Endodermal cell (in vitro differentiated cells): Measurements from ENCODE around the gene ZSCAN5C. TPM values are rescaled to one million over a fixed set of nuclear protein-coding genes. Genes with fewer than 3 reads are reported as not detected.
A peak's percentile ranks its signal among the peaks of the same experiment; 100 is the strongest.
"Not testable (repeated sequence)": the region's sequence is repeated elsewhere in the genome, so short reads cannot be mapped to it uniquely, and the experiment has no call there.

ENCODE experiments used
- DNase-seq: peaks from one replicate; pipeline ENCODE4 v3.0.0-alpha.2; 2017
- H3K27ac ChIP-seq: 2 replicates; pipeline ENCODE4 v1.5.1; 2013; ENCODE audit warnings: mild to moderate bottlenecking, low read depth, low read length, moderate library complexity
- H3K27me3 ChIP-seq: 2 replicates; pipeline ENCODE4 v1.6.1; 2013; ENCODE audit warnings: mild to moderate bottlenecking, low read length, moderate library complexity; ENCODE audit not compliant: insufficient read depth, control insufficient read depth, poor library complexity, severe bottlenecking
- H3K36me3 ChIP-seq: 2 replicates; pipeline ENCODE4 v1.7.0; 2013; ENCODE audit warnings: mild to moderate bottlenecking, low read length, moderate library complexity; ENCODE audit not compliant: control insufficient read depth, insufficient read depth
- H3K4me1 ChIP-seq: one replicate; pipeline ENCODE4 v1.7.0; 2013; ENCODE audit warnings: low read length; ENCODE audit not compliant: control insufficient read depth, insufficient read depth
- H3K4me3 ChIP-seq: 2 replicates; pipeline ENCODE4 v1.5.1; 2013; ENCODE audit warnings: mild to moderate bottlenecking, low read length, moderate library complexity
- H3K9ac ChIP-seq: 2 replicates; pipeline ENCODE4 v1.6.1; 2013; ENCODE audit warnings: mild to moderate bottlenecking, low read length, moderate library complexity; ENCODE audit not compliant: poor library complexity, severe bottlenecking; ENCODE audit errors: extremely low read depth
- H3K9me3 ChIP-seq: 2 replicates; pipeline ENCODE4 v1.6.1; 2013; ENCODE audit warnings: mild to moderate bottlenecking, low read length, moderate library complexity; ENCODE audit not compliant: control insufficient read depth
- H3K27ac Mint-ChIP-seq: 2 replicates; pipeline ENCODE4 v1.8.0; 2020; ENCODE audit warnings: mixed read lengths
- H3K27me3 Mint-ChIP-seq: 2 replicates; pipeline ENCODE4 v1.8.0; 2021; ENCODE audit warnings: mild to moderate bottlenecking, mixed read lengths; ENCODE audit not compliant: insufficient read depth
- H3K36me3 Mint-ChIP-seq: 2 replicates; pipeline ENCODE4 v1.8.0; 2020; ENCODE audit warnings: low read depth, mixed read lengths
- H3K4me1 Mint-ChIP-seq: 2 replicates; pipeline ENCODE4 v1.8.0; 2020; ENCODE audit warnings: mixed read lengths
- H3K4me3 Mint-ChIP-seq: 2 replicates; pipeline ENCODE4 v1.8.0; 2020; ENCODE audit warnings: mild to moderate bottlenecking, moderate library complexity, mixed read lengths
- H3K9me3 Mint-ChIP-seq: 2 replicates; pipeline ENCODE4 v1.8.0; 2020; ENCODE audit warnings: mild to moderate bottlenecking, mixed read lengths
- WGBS, 2 experiments: methylation state at CpG; one replicate each; pipeline versions ENCODE4 v1.1.5 to v1.1.7; 2013; ENCODE audit warnings: missing lambda C conversion rate in 2 of 2, mixed read lengths in 1 of 2; ENCODE audit not compliant: insufficient coverage in 1 of 2, insufficient read length in 1 of 2; 5-methylcytosine and 5-hydroxymethylcytosine counted together
- total RNA-seq, 2 donors: library from RNA; stranded (reverse); fragmentation: NEBNext Ultra II Directional in 1 of 2; extraction: Animal tissue kit (Norgen Biotek cat#: 25700) in 1 of 2; gene quantifications; 2 replicates in 1 of 2; 3 replicates in 1 of 2; pipeline ENCODE4 v1.2.1, GENCODE V29; 2021
- TF ChIP-seq, protein P1 (sequence below): fragments of 200-600 bp; sonication (generic); conservative IDR thresholded peaks from 2 replicates; pipeline ENCODE4 v1.5.0; 2021; ENCODE audit warnings: antibody characterized with exemption, mild to moderate bottlenecking

Gene ZSCAN5C
- total RNA-seq, 2 donors from 2014 or later = not detected

DNA sequence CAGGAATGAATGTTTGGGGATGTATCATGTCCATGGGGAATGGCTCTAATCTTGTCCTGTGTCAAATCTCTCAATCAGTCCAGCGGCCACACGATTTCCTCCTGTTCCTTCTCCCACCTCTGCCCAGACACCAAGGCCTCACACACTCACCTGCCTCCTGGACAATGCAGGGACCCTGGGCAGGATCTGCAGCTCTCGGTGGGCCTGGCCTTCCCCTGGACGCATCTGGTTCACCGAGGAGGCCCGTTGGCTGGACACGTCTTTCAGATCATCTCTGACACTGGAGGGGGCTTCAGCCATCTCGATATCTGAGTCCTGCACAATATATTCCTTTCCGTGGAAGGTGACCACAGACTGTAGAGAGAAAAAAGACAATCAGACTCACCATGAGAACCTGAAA, 21.4 kb downstream of the ZSCAN5C start:
- peaks cover 12% of the 10 kb centered on the region for H3K27me3 Mint-ChIP-seq
- Histone ChIP-seq H3K27ac (no peak overlapping the region), H3K36me3 (no peaks in the 10 kb centered on the region), H3K9ac (no peak overlapping the region), H3K27me3 (no peaks in the 10 kb centered on the region), H3K4me3 (no peak overlapping the region), H3K9me3 (no peaks in the 10 kb centered on the region), H3K4me1 (no peaks in the 10 kb centered on the region)
- no peak for DNase-seq
- peaks cover 28% of the 10 kb centered on the region for H3K36me3 Mint-ChIP-seq
- no peak overlapping the region for H3K4me3 Mint-ChIP-seq
- H3K27ac Mint-ChIP-seq = no peak overlapping the region
- H3K4me1 Mint-ChIP-seq = no peaks in the 10 kb centered on the region
- TF ChIP-seq, protein P1, sequence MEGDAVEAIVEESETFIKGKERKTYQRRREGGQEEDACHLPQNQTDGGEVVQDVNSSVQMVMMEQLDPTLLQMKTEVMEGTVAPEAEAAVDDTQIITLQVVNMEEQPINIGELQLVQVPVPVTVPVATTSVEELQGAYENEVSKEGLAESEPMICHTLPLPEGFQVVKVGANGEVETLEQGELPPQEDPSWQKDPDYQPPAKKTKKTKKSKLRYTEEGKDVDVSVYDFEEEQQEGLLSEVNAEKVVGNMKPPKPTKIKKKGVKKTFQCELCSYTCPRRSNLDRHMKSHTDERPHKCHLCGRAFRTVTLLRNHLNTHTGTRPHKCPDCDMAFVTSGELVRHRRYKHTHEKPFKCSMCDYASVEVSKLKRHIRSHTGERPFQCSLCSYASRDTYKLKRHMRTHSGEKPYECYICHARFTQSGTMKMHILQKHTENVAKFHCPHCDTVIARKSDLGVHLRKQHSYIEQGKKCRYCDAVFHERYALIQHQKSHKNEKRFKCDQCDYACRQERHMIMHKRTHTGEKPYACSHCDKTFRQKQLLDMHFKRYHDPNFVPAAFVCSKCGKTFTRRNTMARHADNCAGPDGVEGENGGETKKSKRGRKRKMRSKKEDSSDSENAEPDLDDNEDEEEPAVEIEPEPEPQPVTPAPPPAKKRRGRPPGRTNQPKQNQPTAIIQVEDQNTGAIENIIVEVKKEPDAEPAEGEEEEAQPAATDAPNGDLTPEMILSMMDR = no peak
- H3K9me3 Mint-ChIP-seq = no peaks in the 10 kb centered on the region
- WGBS, 2 experiments = 88 to 89% methylated on average over 9 of the region's 9 CpGs

DNA sequence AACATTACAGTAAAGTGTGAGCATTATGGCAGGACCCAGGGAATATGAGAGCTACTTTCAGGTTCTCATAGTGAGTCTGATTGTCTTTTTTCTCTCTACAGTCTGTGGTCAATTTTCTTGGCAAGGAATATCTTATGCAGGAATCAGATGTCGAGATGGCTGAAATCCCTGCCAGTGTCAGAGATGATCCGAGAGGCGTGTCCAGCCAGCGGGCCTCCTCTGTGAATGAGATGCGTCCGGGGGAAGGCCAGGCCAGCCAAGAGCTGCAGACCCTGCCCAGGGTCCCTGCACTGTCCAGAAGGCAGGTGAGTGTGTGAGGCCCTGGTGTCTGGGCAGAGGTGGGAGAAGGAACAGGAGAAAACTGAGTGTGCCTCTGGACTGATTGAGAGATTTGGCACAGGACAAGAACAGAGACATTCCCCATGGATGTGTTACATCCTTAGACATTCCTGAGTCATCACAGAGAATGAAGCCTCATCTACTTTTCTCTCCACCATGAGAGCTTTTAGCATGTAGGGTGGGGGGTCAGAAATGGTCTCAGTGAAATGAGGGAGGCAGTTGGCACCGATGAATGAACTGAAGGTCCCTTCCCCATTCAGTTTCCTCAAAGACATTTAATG, 43.2 kb downstream of the ZSCAN5C start:
- Mint-ChIP-seq H3K27ac (no peak overlapping the region), H3K27me3 (peaks cover 4% of the 10 kb centered on the region), H3K4me1 (no peaks in the 10 kb centered on the region), H3K36me3 (no peaks in the 10 kb centered on the region), H3K9me3 (no peaks in the 10 kb centered on the region), H3K4me3 (no peak overlapping the region)
- Histone ChIP-seq H3K36me3 (no peaks in the 10 kb centered on the region), H3K4me3 (no peak overlapping the region), H3K27ac (no peak overlapping the region), H3K27me3 (no peaks in the 10 kb centered on the region), H3K9ac (no peak overlapping the region), H3K9me3 (no peaks in the 10 kb centered on the region), H3K4me1 (no peaks in the 10 kb centered on the region)
- TF ChIP-seq, protein P1 = no peak
- WGBS, 2 experiments = 89 to 95% methylated on average over 6 to 7 of the region's 7 CpGs
- DNase-seq = no peak

DNA sequence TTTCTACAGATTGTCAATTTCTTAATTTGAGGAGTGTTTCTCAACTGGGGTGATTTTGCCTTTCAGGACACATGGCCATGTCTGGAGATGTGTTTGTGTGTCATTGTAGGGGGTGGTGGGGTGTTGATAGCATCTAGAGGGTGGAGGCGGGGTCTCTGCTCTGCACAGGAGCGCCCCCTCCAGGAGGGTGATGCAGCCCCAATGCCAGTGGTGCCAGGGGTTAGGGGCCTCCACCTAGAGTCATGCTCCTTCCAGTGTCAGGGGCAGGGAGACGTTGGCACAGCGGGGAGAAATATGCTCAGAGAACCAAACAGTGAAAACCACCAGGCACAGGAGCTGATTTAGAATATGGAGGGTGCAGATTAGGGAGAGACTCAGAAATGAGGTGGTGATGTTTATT, 43.7 kb downstream of the ZSCAN5C start:
- H3K4me1 Mint-ChIP-seq, H3K9me3 ChIP-seq, H3K27me3 ChIP-seq, DNase-seq, H3K4me1 ChIP-seq, H3K9me3 Mint-ChIP-seq, H3K9ac ChIP-seq, H3K27ac ChIP-seq, H3K4me3 ChIP-seq, H3K4me3 Mint-ChIP-seq, H3K36me3 Mint-ChIP-seq, H3K36me3 ChIP-seq, H3K27me3 Mint-ChIP-seq, H3K27ac Mint-ChIP-seq: not testable (repeated sequence)
- WGBS, 2 experiments = 84 to 88% methylated on average over 2 of the region's 4 CpGs
- TF ChIP-seq, protein P1 = peak; percentile 53

DNA sequence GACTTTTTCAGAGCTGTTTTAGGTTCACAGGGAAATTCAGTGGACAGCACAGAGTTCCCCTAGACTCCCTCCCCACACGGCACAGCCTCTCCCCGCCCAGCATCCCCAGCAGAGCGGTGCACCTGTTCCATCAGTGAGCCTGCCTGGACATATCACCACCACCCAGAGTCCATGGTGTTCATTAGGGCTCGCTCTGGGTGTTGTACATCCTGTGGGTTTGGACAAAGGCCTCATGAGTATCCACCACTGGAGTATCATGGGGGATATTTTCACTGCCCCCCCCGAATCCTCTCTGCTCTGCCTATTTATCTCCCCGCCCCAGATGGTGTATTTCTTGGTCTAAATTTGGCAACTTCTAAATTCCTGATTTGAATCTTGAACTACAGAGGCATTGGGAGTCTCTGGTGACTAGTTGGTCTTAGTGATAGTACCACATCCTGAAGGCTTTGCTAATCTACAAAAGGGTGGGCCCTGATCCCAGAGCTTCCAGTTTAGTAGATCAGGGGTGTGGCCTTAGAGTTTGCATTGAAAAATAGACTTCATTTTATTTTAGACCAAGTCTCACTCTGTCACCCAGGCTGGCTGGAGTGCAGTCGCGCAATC, 46.8 kb downstream of the ZSCAN5C start:
- not testable (repeated sequence) for H3K9me3 ChIP-seq, H3K4me3 Mint-ChIP-seq, H3K4me3 ChIP-seq, DNase-seq, H3K4me1 Mint-ChIP-seq, H3K27ac Mint-ChIP-seq, H3K27me3 Mint-ChIP-seq, H3K27me3 ChIP-seq, H3K27ac ChIP-seq, H3K4me1 ChIP-seq, H3K36me3 ChIP-seq, H3K9ac ChIP-seq
- WGBS, 2 experiments = 96 to 100% methylated on average over 2 to 7 of the region's 8 CpGs
- Mint-ChIP-seq H3K9me3 (peaks cover 14% of the 10 kb centered on the region), H3K36me3 (peaks cover 12% of the 10 kb centered on the region)
